Endothelial cell of umbilical vein (primary cell): Measurements from ENCODE around the gene SUCLG2. TPM values are rescaled to one million over a fixed set of nuclear protein-coding genes. Genes with fewer than 3 reads are reported as not detected.

Source experiments
- BruUV-seq: library from RNA; stranded (reverse); fragments of 400-500 nt; replicated peaks from 2 replicates; lab custom pipeline; 2021; lab: Mats Ljungman, UMichigan
- CTCF ChIA-PET: fragments of 300-600, 350-600 bp; sonication (Branson Sonifier 250); formaldehyde crosslinking; loops from one replicate; lab custom pipeline; 2021; ENCODE audit warnings: antibody characterized with exemption, inconsistent platforms; lab: Charles Lee
- POLR2A ChIA-PET: fragments of 300-600, 350-600 bp; sonication (Branson Sonifier 250); formaldehyde crosslinking; loops from one replicate; lab custom pipeline; 2021; ENCODE audit warnings: antibody characterized with exemption, inconsistent platforms; lab: Charles Lee
- DNase-seq: peaks from one replicate; pipeline ENCODE4 v3.0.0-alpha.2; 2011; ENCODE audit warnings: low read depth, low spot score
- FAIRE-seq: peaks from 2 replicates; lab custom pipeline; 2011; peaks lifted over from hg19 to GRCh38; lab: Jason Lieb, UNC
- H2AFZ ChIP-seq: 2 replicates; pipeline ENCODE4 v1.6.0; 2012; ENCODE audit warnings: low read depth, low read length, control low read depth, inconsistent platforms
- H3K27ac ChIP-seq: 2 replicates; pipeline ENCODE4 v1.5.1; 2011; ENCODE audit warnings: low read depth, mild to moderate bottlenecking, control low read depth, low read length, moderate library complexity; ENCODE audit not compliant: insufficient read depth
- H3K27me3 ChIP-seq, 2 experiments: 2 replicates each; pipeline versions ENCODE4 v1.6.0 to v1.6.1; 2011; ENCODE audit warnings: low read length in 2 of 2, mixed read lengths in 1 of 2; ENCODE audit not compliant: control insufficient read depth in 2 of 2, insufficient read depth in 2 of 2
- H3K36me3 ChIP-seq, 2 experiments: 2 replicates in 1 of 2; 3 replicates in 1 of 2; pipeline ENCODE4 v1.5.1; 2011; ENCODE audit warnings: low read length in 2 of 2, mild to moderate bottlenecking in 1 of 2, moderate library complexity in 1 of 2; ENCODE audit not compliant: control insufficient read depth in 2 of 2, insufficient read depth in 2 of 2; ENCODE audit errors: extremely low read depth in 1 of 2
- H3K4me1 ChIP-seq: 3 replicates; pipeline ENCODE4 v1.5.1; 2011; ENCODE audit warnings: mild to moderate bottlenecking, low read length; ENCODE audit not compliant: control insufficient read depth, insufficient read depth; ENCODE audit errors: extremely low read depth
- H3K4me2 ChIP-seq: 2 replicates; pipeline ENCODE4 v1.6.1; 2011; ENCODE audit warnings: low read length, control low read depth, mixed read lengths; ENCODE audit not compliant: insufficient read depth
- H3K4me3 ChIP-seq, 3 experiments: fragments of 200-600 bp in 1 of 3; sonication (generic), shearing (Covaris generic) in 1 of 3; replicated peaks in 1 of 3; 2 replicates each; pipeline ENCODE4 v1.5.1; 2011 to 2016; ENCODE audit warnings: control low read depth in 3 of 3, low read length in 3 of 3, mild to moderate bottlenecking in 2 of 3, inconsistent platforms in 1 of 3, low read depth in 1 of 3, moderate library complexity in 1 of 3; ENCODE audit not compliant: insufficient read depth in 1 of 3
- H3K79me2 ChIP-seq: 2 replicates; pipeline ENCODE4 v1.6.0; 2012; ENCODE audit warnings: low read length, inconsistent platforms; ENCODE audit not compliant: control insufficient read depth, insufficient read depth
- H3K9ac ChIP-seq: replicated peaks from 2 replicates; pipeline ENCODE3; 2011; ENCODE audit warnings: low read length, control low read depth; ENCODE audit not compliant: insufficient read depth; ENCODE audit errors: extremely low read depth
- H3K9me1 ChIP-seq: replicated peaks from 3 replicates; pipeline ENCODE4 v1.6.0; 2011; ENCODE audit warnings: mild to moderate bottlenecking, low read length; ENCODE audit not compliant: control insufficient read depth, insufficient read depth; ENCODE audit errors: extremely low read depth
- H3K9me3 ChIP-seq: replicated peaks from 2 replicates; pipeline ENCODE4 v1.5.1; 2012; ENCODE audit warnings: low read length, inconsistent platforms; ENCODE audit not compliant: control insufficient read depth, insufficient read depth
- H4K20me1 ChIP-seq: replicated peaks from 2 replicates; pipeline ENCODE3; 2011; ENCODE audit warnings: mild to moderate bottlenecking, low read length; ENCODE audit not compliant: control insufficient read depth, insufficient read depth; ENCODE audit errors: extremely low read depth
- EZH2 ChIP-seq: IDR thresholded peaks from 2 replicates; pipeline ENCODE4 v1.6.1; 2012; ENCODE audit warnings: borderline replicate concordance, low read depth, mild to moderate bottlenecking, moderate library complexity, low read length, inconsistent platforms; ENCODE audit not compliant: severe bottlenecking
- FOS ChIP-seq: IDR thresholded peaks from 2 replicates; pipeline ENCODE4 v1.6.1; 2011; ENCODE audit warnings: mild to moderate bottlenecking, low read length, moderate library complexity, borderline replicate concordance; ENCODE audit not compliant: insufficient read depth
- GATA2 ChIP-seq: IDR thresholded peaks from 2 replicates; pipeline ENCODE4 v1.7.0; 2011; ENCODE audit warnings: low read depth, mild to moderate bottlenecking, moderate library complexity, mixed read lengths, low read length; ENCODE audit not compliant: insufficient read length, insufficient read depth
- JUN ChIP-seq: IDR thresholded peaks from 2 replicates; pipeline ENCODE4 v1.6.1; 2011; ENCODE audit warnings: borderline replicate concordance, low read depth; ENCODE audit not compliant: insufficient read length, insufficient read depth
- MYC ChIP-seq: IDR thresholded peaks from one replicate; pipeline ENCODE4 v1.6.1; 2011; ENCODE audit warnings: mild to moderate bottlenecking, low read depth, low read length
- POLR2A ChIP-seq: IDR thresholded peaks from 2 replicates; pipeline ENCODE4 v1.6.1; 2012; ENCODE audit warnings: low read depth, mild to moderate bottlenecking, control low read depth, low read length
- POLR2AphosphoS5 ChIP-seq: IDR thresholded peaks from 2 replicates; pipeline ENCODE4 v1.6.1; 2012; ENCODE audit warnings: low read depth, mild to moderate bottlenecking, control low read depth, low read length, moderate library complexity; ENCODE audit not compliant: insufficient read depth
- dilution Hi-C: fragments of 300-500 bp; cut with MboI; formaldehyde crosslinking; loops from one replicate; pipeline ENCODE4 v1.15.0; 2019; ENCODE audit warnings: low sequenced_read_pairs; ENCODE audit not compliant: extremely low pct_ligation_motif_present
- intact Hi-C: fragments of 100-400 bp; cut with micrococcal nuclease; formaldehyde crosslinking; loops from one replicate; pipeline ENCODE4 v1.10.0; 2022
- polyA plus RNA-seq, 4 experiments: library from polyadenylated mRNA; depleted of rRNA in 3 of 4; stranded (reverse) in 3 of 4; unstranded in 1 of 4; fragments of >200 nt; gene quantifications; 2 replicates each; pipeline versions ENCODE4 v1.2.1 to v1.2.3, GENCODE V29; 2011 to 2012; ENCODE audit warnings: missing spikeins in 1 of 4
- total RNA-seq: library from RNA; stranded (reverse); gene quantifications from 2 replicates; pipeline ENCODE4 v1.2.3, GENCODE V29; 2021
- TF ChIP-seq, protein P1 (sequence below), 2 donors: IDR thresholded peaks; 1 replicate in 1 of 2; 2 replicates in 1 of 2; pipeline ENCODE4 v1.5.1; 2011; ENCODE audit warnings: low read length in 2 of 2, mild to moderate bottlenecking in 2 of 2, moderate library complexity in 2 of 2, control low read depth in 1 of 2, inconsistent platforms in 1 of 2, low read depth in 1 of 2; ENCODE audit not compliant: insufficient read depth in 1 of 2; ENCODE audit errors: extremely low read depth in 1 of 2
- TF ChIP-seq, protein P2 (sequence below): IDR thresholded peaks from 2 replicates; pipeline ENCODE4 v1.6.1; 2011; ENCODE audit not compliant: insufficient read depth, insufficient read length

Gene SUCLG2
- total and polyA plus RNA-seq, 2 donors (not counting 3 experiments of a cell fraction or from before 2014, with no cell fraction given), result 8.1 to 38.3 TPM

- no peaks in the 10 kb centered on the region for H3K79me2 ChIP-seq
- peaks cover under 1% of the 10 kb centered on the region for H3K9me1 ChIP-seq
- no peaks in the 10 kb centered on the region for H3K4me1 ChIP-seq
- H3K36me3 ChIP-seq, result no peaks in the 10 kb centered on the region
- H4K20me1 ChIP-seq, result no peaks in the 10 kb centered on the region
- FAIRE-seq, result no peak
- ChIA-PET POLR2A (no interaction called here), CTCF (interaction anchor here (1.4 kb wide), 2 partner anchors 194 to 214 kb away, joined by 4 read pairs; no protein-coding TSS in a partner anchor)
- H3K4me3 ChIP-seq, result no peak overlapping the region
- intact Hi-C loops (no loop called here), dilution Hi-C loops (no loop called here)
- no peak for DNase-seq
- no peaks in the 10 kb centered on the region for H3K9me3 ChIP-seq
- no peak overlapping the region for H3K27ac ChIP-seq
- no peak overlapping the region for H2AFZ ChIP-seq
- no peak overlapping the region for H3K4me2 ChIP-seq
- H3K27me3 ChIP-seq, result no peaks in the 10 kb centered on the region
- H3K9ac ChIP-seq, result no peak overlapping the region
- no peak for TF ChIP-seq FOS
- BruUV-seq, result no TSS peak
Observed at GRCh38 chr3:67595424-67595823, 59.0 kb downstream of the SUCLG2 start.

DNA sequence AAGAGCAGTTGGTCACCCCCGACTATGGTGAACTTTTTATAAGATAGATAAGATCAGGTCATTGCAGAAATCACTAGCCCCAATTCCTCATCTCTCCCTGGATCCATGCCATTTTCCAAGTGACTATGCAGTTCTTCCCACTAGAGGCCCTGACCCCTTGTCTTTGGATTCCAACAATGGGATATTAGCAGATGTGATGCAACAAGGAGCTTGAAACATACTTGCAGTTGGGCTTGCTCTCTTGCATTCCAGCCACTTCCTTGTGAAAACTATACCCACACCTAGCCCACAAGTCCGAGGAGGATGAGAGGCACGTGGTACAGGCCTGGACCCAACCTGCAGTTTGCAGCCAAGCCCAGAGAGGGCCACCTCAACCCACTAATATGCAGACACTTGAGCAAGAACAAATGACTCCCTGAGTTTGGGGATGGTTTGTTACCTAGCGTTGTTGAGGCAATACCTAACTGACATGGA is 60.6 kb downstream of the SUCLG2 start:
- TF ChIP-seq GATA2, result no peak
- no peak for TF ChIP-seq JUN
- TF ChIP-seq, protein P1, sequence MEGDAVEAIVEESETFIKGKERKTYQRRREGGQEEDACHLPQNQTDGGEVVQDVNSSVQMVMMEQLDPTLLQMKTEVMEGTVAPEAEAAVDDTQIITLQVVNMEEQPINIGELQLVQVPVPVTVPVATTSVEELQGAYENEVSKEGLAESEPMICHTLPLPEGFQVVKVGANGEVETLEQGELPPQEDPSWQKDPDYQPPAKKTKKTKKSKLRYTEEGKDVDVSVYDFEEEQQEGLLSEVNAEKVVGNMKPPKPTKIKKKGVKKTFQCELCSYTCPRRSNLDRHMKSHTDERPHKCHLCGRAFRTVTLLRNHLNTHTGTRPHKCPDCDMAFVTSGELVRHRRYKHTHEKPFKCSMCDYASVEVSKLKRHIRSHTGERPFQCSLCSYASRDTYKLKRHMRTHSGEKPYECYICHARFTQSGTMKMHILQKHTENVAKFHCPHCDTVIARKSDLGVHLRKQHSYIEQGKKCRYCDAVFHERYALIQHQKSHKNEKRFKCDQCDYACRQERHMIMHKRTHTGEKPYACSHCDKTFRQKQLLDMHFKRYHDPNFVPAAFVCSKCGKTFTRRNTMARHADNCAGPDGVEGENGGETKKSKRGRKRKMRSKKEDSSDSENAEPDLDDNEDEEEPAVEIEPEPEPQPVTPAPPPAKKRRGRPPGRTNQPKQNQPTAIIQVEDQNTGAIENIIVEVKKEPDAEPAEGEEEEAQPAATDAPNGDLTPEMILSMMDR (IDR thresholded peaks at IDR 0.05; ENCODE audit: extremely low read depth in 1 of 2, insufficient read depth in 1 of 2, low read depth in 1 of 2, low read length in 2 of 2), result no peak
- TF ChIP-seq POLR2AphosphoS5, result no peak
- no peak for TF ChIP-seq FOS
- TF ChIP-seq MYC, result no peak
- TF ChIP-seq EZH2, result no peak
- TF ChIP-seq POLR2A, result no peak
- TF ChIP-seq, protein P2, sequence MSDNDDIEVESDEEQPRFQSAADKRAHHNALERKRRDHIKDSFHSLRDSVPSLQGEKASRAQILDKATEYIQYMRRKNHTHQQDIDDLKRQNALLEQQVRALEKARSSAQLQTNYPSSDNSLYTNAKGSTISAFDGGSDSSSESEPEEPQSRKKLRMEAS, result no peak
- Histone ChIP-seq H3K9me3 (no peaks in the 10 kb centered on the region), H3K4me3 (no peak overlapping the region), H2AFZ (no peak overlapping the region), H3K4me2 (no peak overlapping the region), H3K9me1 (no peaks in the 10 kb centered on the region), H3K27me3 (no peaks in the 10 kb centered on the region), H3K4me1 (no peaks in the 10 kb centered on the region), H3K27ac (no peak overlapping the region), H3K36me3 (peaks cover 0 to 2% of the 10 kb centered on the region in 2 experiments), H3K79me2 (no peaks in the 10 kb centered on the region), H3K9ac (no peak overlapping the region), H4K20me1 (no peaks in the 10 kb centered on the region)
- intact Hi-C loops (loop anchor here (1.0 kb wide), 1 partner anchor 197 kb away; no protein-coding TSS in a partner anchor), dilution Hi-C loops (no loop called here)
- FAIRE-seq (no peak), DNase-seq (no peak)
- ChIA-PET CTCF (interaction anchor here (0.7 to 1.6 kb wide), 5 partner anchors 9 to 212 kb away, joined by 3 to 7 read pairs (median 4); no protein-coding TSS in a partner anchor), POLR2A (no interaction called here)
- no TSS peak for BruUV-seq
